HG02981 (cell line): ENCODE results near the gene MRPL28.
"Not testable (repeated sequence)": the region's sequence is repeated elsewhere in the genome, so short reads cannot be mapped to it uniquely, and the experiment has no call there.

Source experiments
- ATAC-seq: cut with Tn5 transposase; IDR thresholded peaks from one replicate; pipeline ENCODE4 v1.9.1; 2021; ENCODE audit warnings: mild to moderate bottlenecking, moderate library complexity; ENCODE audit not compliant: unreplicated experiment

MRPL28 gene

GRCh38 chr16:374616-374926 lies 4.2 kb upstream of the MRPL28 start:
- ATAC-seq: no peak

GRCh38 chr16:373848-374615 lies 3.7 kb upstream of the MRPL28 start:
- ATAC-seq: no peak

- no peak for ATAC-seq
Measured at GRCh38 chr16:373020-373598, 2.8 kb upstream of the MRPL28 start.

GRCh38 chr16:372302-372983 lies 2.1 kb upstream of the MRPL28 start:
- no peak for ATAC-seq

- no peak for ATAC-seq
Measured at GRCh38 chr16:371515-372301, 1.4 kb upstream of the MRPL28 start.

- no peak for ATAC-seq
Measured at GRCh38 chr16:370979-371514, 709 bp upstream of the MRPL28 start.

- ATAC-seq: no peak
Measured at GRCh38 chr16:369866-370436, 387 bp downstream of the MRPL28 start.

GRCh38 chr16:369275-369865 lies 968 bp downstream of the MRPL28 start:
- no peak for ATAC-seq

GRCh38 chr16:368388-369158 lies 1.8 kb downstream of the MRPL28 start:
- no peak for ATAC-seq

- no peak for ATAC-seq
Measured at GRCh38 chr16:367333-367903, 2.9 kb downstream of the MRPL28 start.

GRCh38 chr16:366476-366875 lies 3.9 kb downstream of the MRPL28 start:
- no peak for ATAC-seq

- no peak for ATAC-seq
Measured at GRCh38 chr16:364595-365491, 5.5 kb downstream of the MRPL28 start.

- no peak for ATAC-seq
Measured at GRCh38 chr16:363766-364490, 6.4 kb downstream of the MRPL28 start.

GRCh38 chr16:363110-363765 lies 7.1 kb downstream of the MRPL28 start:
- no peak for ATAC-seq

- not testable (repeated sequence) for ATAC-seq
Measured at GRCh38 chr16:362702-362999, 7.7 kb downstream of the MRPL28 start.

- ATAC-seq: no peak
Measured at GRCh38 chr16:361872-362701, 8.3 kb downstream of the MRPL28 start.
